NCI-H82 (cell line): ENCODE measurements around the gene RAP1GAP.

Experiments
- DNase-seq: peaks from one replicate; lab custom pipeline; 2025; lab: John Stamatoyannopoulos, UW

The RAP1GAP gene

DNA sequence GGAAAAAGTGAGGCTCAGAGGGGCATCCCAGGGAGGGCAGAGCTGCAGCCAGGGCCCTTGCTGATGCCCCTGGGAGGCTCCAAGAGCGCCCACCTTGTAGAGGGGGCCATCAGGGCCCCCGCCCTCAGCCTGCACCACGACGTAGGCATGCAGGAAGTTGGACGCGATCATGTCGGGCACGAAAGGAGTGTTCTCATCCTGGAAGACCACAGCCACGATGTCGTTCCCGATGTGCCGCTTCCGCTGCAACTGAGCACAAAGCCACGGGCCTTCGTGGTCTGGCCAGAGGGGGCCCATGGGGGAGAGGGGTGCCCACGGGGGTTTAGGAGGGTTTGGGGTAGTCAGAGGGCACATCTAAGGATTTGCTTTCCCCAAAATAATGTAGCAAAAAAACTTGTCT, 59.1 kb downstream of the RAP1GAP start:
- no peak for DNase-seq

DNA sequence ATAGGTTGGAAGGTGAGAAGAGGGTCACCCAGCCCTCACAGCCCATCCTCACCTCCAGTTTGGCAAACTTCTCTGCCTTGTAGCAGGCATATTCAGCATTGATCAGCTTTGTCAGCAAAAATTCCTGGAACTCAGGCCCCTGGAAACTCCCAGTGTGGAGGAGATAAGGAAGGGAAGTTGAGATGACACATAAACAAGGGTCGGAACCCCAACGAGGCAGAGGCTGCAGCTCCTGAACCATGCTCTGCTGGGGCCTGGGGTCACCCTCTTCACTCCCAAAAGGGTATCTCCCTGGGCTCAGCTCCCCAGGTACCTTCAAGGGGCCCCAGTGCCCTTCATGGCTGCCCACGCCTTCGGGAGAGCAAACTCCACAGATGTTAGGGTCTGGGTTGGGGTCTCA, 60.4 kb downstream of the RAP1GAP start:
- no peak for DNase-seq

DNA sequence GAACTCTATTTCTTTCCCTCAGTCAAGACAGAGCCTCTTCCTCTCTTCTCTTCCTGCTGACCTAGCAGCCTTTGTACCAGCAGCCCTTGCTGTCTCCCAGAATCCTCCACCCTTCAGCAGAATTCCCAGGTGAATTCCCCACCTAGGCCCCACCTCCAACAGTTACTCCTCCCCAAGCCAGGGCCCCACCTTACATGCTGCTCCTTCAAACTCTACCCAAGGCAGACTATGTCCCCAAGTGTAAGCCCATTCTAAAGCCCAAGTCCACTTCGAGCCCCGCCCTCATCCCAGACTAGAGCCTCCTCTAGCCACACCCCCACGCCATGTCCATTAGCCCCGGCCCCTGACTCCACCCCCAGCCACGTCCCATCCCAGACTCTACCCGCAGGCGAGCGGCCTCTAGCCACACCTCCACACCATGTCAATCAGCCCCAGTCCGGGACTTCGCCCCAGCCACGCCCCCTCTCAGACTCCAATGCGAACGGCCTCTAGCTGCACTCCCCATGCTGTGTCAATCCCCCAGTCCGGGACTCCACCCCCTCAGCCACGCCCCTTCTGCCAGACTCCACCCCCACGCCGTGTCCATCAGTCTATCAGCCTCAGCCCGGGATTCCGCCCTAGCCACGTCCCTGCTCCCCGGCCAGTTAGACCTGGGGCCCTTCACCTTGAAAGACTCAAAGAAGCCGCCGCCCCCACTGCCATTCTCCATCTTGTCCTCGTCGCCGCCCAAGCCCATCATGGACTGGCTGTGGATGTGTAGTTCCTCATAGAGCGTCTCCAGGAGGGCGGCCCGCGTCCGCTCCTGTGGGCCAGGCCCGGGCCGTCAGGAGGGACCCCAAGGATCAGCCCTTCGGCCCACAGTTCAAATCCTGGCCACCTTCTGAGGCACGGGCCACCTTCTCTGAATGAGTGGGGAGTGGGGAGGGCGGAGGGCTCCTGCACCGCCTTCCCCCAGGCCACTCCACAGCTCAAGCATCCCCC, 61.3 kb downstream of the RAP1GAP start:
- peak; percentile 99 for DNase-seq

DNA sequence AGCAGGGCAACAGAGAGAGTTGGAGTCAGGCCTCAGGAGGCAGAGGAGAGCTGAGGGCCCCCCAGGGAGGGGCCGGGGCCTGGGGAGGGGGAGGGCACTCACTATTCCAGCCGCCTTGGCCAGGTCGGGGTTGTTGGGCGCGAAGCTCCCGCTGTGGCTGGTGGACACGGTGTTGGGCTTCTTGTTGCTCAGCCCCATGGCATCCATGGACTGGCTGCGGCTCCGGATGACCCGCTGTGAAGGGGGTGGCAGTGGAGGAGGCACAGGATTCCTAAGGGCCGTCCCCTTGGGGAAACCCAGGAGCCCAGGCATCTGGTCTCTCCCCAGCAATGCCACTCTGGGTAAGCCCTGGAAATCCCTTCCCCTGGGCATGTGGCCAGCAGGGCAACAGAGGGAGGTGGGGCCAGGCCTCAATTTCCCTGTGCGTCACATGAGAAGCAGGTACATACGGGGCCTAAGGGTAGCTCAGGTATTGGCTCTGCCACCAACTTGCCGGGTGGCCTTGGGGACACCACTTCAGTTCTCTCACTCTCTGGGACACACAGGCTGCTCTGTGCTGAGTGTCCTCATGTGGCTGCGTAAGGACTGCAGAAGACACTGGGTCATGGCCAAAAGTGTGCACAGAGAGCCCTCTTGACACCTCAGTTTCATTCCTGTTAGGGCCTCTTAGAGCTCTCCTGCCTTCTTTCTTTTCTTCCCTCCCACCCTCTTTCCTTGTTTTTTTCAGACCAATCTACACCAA, 63.0 kb downstream of the RAP1GAP start:
- DNase-seq: no peak

DNA sequence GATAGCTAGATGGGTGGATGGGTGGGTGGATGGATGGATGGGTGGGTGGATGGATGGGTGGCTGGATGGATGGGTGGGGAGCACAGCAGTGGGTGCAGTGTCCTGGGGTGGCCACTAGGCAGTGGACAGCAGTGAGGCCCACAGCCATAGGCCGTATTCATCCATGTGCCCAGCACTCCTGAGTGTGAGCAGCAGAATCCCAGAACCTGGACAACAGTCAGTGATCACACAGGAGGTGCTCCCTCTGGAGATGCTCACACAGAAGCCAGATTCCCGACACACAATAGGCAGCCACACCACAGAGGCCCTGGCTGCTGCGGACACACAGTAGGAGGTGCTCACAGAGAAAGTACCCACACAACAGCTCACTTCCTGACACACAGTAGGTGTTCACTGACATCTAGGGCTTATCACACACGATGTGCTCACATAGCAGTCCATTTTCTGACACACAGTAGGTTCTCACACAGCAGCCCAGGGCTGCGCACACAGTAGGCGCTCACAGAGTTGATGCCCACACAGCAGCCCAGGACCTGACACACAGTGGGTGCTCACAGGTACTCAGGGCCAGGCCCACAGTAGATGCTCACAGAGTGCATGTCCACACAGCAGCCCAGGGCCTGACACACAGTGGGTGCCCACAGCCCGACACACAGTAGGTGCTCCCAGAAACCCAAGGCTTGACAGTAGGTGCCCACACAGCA, 64.0 kb downstream of the RAP1GAP start:
- DNase-seq: no peak

DNA sequence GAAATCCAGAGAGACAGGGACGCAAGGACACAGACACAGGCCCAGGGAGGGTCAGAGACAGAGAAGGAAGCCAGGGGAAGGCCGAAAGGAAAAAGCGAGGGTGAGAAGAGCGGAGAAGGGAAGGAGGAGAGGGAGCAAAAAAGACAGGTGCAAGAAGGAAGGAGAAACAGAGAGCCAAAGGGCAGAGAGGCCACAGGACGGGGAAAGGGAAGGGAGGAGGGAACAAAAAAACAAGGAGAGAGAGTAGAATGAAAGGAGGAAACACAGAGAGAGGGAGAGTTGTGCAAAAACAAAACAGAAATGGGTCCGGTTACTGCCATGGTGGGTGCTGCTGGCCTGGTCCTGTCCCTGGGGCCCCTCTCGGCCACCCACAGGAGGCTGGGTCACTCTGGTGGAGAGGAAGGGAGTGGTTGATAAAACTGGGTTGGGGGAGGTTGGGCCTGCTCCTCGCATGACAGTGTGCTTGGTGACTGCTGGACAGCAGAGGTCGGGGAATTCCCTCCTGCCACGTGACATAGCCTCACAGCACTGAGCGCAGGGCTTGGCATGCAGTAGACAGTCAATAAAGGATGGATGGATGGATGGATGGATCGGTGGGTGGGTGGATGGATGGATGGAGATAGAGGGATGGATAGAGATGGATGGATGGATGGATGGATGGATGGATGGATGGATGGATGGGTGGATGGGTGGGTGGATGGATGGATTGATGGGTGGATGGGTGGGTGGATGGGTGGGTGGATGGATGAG, 64.8 kb downstream of the RAP1GAP start:
- DNase-seq: no peak

DNA sequence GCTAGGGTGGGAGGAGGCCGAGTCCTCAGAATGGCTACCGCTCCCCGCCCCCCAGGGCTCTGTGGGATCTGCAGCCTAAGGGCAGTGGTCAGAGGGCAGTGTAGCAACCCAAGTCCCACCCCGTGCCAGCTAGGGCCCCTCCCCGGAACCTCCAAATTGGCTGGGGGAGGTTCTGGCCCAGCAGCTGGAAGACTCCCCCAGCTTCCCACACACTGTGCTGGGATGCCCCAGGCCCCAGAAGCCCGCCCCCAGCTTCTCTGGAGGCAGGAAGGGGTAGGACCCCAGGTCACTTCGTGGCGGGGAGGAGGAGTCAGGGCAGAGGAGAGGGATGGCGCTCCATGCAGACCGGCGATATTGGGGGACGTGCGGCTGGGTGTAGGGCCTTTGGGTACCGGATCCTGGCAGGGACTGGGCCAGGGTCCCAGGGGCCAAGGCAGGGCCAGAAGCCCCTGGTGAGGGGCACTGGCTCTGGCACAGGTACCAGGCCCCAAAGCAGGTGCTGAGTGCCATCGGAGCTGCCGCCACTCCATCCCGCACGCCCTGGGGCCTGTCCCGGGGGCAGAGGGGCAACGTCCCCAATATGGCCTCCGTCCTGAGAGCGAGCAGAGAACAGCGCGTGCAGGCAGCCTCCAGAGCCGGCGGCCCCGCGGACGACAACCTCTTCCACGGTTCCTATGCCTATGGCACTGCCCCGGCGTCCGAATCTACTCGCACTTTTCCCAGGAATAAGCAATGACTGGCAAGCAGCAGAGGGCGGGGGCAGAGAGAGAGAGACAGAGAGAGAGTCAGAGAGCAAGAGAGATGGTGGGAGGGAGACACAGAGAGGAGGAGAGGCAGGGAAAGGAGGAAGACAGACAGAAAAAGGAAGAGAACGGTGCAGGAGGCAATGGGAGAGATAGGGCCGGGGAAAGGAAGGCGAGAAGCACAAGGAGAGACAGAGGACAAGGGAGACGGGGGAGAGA, 65.7 kb downstream of the RAP1GAP start:
- no peak for DNase-seq

DNA sequence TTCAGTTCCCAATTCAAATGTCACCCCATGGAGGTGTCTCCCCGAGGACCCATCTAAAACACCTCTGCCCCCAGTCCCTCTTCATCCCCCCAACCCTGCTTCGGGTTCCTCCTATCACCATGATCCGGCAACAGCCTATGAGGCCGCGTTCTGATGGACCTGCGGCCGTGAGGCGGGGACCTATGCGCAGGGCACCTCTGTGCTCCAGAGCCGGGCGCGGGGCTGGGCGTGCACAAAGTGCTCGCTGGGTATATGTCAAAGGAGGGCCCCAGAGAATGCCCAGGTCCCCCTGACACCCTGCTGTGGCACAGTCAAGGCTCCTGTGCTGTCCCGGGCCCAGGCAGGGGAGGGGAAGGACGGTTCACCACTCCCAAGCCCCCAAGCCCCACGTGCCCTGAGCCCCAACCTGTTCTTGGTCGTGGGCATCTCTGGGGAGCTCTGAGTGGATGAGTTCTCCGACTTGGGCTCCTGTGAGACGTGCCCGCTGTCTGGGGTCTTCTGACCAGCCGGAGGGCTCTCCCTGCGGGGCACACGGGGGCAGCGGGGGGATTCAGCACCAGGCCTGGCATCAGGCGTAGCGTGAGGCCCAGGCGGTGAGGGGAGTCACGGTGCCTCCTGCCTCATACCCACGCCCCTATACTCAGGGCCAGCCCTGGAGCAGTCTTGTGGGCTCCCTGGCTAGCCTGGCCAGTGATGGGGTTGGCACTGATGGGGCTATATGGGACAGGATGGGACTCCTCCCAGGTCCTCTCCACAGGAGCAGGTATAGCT, 67.7 kb downstream of the RAP1GAP start:
- DNase-seq: no peak

DNA sequence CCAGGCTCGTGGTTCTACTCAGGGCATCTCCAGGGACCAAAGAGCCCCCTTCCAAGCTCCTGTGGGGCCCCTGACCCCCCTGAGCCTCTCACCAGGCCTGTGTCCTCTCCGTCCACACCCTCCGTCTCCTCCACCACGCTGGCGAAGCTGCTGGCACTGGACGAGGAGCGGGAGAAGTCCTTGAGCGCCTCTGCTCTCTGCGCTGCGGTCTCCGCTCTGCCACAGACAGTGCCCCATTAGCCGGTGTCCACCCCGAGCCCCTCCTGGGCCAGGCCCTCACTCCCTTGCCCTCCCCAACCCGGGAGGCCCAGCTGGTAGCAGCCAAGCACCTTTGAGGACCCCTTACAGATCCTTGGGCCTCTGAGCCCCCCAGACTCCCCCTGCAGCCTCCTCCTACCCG, 69.8 kb downstream of the RAP1GAP start:
- no peak for DNase-seq

DNA sequence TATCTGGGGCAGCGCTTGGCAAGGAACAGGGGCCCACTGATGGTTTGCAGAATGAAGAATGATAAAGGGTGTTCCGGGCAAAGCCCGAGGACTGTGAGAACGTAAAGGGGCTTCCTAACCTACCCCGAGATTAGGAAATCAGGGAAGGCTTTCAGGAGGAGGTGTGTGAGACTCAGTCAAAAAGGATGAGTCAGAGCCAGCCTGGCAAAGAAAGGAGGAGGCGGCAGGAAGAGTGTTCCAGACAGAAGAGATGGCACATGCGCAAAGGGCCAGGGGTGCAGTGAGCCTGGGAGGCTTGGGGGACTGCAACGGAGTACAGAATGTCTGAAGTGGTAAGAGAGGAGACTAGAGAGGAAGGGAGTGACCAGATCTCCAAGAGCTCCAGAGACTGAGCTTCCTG, 70.3 kb downstream of the RAP1GAP start:
- no peak for DNase-seq

DNA sequence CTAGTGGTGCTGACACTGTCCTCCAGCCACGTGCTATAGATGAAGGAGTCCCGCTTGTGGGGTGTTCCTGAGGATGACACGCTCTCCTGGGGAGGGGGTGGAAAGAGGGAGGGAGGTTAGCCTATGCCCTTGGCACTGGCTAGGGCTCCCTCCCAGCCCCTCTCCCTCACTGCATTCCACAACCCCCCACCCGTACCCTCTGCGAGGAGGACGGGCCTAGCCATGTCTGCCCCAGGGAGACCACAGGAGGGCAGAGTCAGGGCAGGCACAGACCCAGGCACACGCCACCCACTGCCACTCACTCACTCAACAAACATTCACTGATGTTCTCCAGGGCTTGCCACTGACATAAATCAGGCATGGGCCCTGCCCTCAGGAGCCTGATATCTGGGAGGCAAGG, 70.7 kb downstream of the RAP1GAP start:
- DNase-seq: no peak

DNA sequence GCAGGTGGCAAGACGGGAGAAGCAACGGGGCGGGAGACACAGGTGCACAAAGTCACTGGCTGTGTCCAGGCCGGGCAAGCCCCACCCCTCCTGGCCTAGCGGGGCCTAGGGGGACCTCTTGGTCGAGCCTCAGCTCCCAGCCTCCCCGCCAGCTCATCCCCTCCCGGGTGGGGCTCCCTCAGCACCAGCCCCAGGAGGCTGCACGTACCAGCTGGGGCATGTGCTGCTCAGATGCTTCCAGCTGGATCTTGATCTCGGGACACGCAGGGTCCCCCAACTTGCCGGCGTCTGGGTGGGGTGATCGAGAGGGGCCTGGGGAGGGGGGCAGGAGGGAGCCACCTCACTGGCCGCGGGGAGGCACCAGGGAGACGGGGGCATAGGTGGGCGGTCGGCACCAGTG, 71.4 kb downstream of the RAP1GAP start:
- DNase-seq: no peak

DNA sequence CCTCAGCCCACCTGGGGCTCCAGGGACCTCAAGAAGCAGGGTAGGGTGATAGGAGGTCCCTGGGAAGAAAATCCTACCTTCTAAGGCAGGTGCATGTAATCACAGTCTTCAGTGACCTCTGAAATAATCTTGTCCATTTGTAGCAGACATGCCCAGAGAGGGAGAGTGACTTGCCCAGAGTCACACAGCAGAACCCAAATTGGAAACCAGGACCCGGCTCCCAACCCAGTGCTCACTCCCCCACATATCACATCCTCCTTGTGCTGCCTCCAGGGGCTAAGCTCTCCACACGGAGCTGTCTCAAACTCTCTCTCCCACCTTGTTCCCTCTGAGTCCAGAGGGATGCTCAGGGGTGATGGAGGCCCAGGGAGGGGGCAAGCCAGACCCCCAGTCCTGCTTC, 72.5 kb downstream of the RAP1GAP start:
- DNase-seq: no peak

DNA sequence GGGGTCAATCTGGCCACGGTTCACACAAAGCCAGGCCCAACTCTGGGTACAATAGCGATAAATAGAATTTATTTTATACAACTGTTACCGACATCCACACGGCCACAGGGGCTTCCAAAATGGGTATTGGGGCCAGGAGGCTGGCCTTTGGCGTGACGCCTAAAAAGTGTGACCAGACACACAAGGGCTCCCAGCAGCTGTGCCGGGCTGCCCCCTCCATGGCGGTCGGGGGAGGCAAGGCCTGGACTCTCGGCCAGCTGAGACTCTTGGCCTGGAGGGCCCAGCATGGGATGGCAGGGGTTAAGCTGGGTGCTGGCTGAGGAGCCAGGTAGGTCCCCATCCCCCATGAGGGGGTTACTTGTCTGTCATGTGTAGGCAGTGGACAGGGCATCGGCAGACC, 73.0 kb downstream of the RAP1GAP start:
- no peak for DNase-seq

DNA sequence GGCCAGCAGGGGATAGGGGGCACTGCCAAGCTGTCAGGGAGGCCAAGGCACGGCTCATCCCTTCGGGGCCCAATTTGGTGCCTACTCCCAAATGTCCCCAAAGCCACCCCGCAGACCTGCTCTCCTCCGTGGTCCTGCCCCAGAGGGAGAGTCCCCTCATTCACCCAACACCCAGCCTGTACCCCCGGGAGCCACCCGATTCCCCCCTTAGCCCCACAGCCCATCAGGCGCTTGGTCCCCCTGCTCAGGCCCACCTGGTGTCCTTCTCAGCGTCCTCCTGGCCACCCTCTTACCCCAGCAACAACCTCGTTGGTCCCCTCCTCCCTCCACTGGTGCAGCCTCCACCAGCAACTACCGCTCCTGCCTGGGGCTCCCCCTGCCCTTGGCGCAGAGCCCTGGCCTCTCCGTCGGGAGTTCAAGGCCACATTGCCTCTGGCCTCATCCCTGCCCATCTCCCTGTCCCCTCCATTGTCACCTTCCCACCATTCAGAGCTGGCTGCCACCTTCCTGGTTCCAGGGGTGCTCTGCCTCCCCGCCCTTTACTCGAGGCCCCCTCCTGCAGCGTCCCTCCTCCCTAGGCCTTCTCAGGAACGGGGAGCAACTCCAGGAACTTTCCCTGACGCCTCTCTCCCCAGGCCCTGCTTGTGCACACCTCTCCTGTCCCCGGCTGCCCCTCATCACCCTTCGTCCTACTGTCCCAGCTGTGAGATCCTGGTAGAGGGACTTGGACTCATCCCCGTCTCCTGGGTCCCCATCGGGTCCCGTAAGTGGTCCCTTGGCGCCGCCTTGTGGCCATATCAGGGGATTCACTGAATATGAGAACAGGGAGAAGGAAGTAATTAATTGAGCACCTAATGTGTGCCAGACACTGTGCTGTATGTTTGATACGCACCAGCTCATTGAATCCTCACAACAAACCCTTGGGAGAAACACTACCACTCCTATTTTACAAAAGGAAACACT, 73.9 kb downstream of the RAP1GAP start:
- peak; percentile 85 for DNase-seq

DNA sequence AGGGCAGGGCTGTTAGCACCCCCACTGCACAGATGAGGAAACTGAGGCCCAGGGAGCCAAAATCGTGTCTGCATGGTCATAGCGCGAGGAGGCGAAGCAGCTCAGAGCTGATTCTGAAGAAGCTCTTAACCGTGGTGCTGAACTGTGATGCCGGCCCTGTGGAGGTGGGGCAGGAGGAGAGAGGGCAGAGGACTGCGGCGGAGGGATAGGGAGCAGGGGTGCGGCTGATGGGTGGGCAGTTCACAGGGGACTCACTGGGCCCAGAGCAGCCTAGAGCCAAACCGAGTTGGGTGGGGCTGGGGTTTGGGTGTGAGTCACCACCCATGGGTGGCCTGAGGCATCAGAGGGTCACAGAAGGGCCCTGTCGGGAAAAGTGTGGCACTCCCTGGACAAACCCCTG, 74.7 kb downstream of the RAP1GAP start:
- no peak for DNase-seq

DNA sequence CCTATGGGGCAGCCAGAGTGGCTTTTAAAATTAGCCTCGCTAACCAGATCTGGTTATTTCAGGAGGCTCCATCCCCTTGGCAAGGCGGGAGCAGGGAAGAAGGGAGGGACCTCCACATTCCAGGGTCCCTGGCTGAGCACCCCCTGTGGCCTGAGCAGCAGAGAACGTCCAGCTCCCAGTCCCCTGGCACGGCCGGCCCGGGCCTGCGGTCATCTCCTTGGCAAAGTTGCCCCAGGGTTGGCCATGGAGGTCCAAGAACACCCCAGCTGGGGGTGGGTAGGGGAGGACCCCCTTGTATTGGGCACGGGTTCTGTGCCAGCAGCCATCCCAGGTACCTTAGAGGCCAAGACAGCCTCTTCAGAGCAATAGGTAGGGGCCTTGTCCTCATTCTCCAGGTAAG, 75.9 kb downstream of the RAP1GAP start:
- no peak for DNase-seq

DNA sequence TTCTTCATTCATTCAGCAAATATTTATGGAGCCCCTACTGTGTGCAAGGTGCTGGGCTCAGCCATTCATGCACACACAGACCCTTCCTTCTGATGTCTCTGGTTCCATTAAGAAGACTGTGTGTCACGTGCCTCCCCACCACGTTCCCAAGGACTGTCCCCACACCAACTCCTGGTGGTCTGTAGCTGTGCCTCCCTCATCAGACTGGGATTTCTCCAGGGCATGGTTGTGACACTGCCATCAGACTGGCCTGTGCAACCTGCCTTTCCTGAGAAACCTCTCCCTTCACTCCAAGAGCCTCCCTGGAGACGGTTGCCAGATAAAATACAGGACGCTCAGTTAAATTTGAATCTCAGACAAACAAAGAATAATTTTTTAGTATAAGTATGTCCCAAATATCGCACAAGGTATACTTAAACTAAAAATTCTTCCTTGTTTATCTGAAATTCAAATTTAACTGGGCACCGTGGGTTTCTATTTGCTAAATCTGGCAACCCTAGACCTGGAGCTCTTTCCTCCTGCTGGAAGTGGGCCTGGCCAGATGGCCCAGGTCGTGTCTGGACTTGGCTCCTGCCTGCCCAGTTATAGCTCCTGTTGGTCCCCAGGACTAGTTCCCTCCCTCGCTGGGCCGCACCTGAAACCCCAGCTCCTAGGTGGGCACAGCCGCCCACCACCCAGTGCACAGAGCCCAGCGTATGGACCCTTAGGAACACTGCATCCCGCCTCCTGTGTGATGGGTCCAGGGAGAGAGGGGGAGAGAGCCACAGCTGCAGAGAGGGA, 76.9 kb downstream of the RAP1GAP start:
- DNase-seq: no peak
